Left hindlimb (tissue), 1 donor: ENCODE data around the gene PROSER3.
"Not testable (repeated sequence)": the region's sequence is repeated elsewhere in the genome, so short reads cannot be mapped to it uniquely, and the experiment has no call there.

Experiments used
- DNase-seq: peaks from one replicate; pipeline ENCODE4 v3.0.0-alpha.2; 2018

PROSER3 gene

DNA sequence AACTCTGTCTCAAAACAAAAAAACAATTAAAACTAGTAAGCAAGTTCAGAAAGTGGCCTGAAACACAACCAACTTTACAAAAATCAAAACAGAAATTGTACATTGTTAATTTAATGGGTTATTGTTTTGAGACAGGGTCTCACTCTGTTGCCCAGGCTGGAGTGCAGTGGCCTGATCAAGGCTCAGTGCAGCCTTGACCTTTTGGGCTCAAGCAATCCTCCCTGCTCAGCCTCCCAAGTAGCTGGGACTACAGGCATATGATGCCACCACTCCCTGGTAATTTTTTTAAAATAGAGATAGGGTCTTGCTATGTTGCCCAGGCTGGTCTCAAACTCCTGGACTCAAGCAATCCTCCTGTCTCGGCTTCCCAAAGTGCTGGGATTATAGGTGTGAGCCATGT, 37.6 kb downstream of the PROSER3 start:
- not testable (repeated sequence) for DNase-seq

GRCh38 chr19:35796645-35797542, 38.9 kb downstream of the PROSER3 start:
- DNase-seq = no peak

DNA sequence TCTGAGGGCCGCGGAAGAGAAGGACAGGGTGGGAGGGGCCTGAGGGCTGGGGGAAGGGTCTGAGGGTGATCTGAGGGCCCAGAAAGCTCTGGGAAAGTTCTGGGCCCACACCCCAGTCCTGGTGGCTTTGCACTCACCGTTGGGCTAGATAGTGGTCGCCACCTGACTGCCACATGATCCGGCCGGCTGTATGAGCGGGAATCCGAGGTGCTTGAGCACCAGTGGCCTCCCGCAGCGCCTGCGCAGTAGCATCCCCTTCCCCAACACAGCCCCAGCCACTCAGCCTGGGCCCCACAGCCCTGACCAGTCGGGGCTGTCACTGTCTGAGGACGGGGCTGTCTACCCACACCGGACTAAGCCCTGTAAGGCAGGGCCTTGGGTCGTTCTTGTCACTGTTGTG, 39.7 kb downstream of the PROSER3 start:
- no peak for DNase-seq

GRCh38 chr19:35801828-35802227, 43.9 kb downstream of the PROSER3 start:
- DNase-seq = no peak

DNA sequence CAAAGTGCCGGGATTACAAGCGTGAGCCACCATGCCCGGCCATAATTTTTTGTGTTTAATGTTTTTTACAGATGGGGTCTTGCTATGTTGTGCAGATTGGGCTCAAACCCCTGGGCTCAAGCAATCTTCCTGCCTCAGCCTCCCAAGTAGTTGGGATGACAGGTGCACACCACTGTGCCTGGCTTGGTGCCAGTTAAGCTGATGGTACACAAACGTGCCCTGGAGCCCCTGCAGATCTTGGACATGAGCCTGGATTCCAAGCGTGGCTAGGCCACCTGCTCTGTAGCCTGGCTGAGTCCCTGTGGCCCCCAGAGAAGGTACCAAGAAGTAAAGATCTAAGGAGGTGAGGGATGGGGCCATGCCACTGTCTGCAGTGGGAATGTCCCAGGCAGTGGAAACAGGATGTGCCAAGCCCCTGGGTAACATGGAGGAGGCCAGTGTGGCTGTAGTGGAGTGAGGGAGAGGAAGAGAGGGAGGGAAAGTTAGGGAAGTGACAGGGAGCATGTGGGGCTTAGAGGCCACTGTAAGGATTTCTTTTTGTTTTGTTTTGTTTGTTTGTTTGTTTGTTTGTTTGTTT, 47.6 kb downstream of the PROSER3 start:
- DNase-seq = no peak

GRCh38 chr19:35806597-35806996, 48.6 kb downstream of the PROSER3 start:
- no peak for DNase-seq

- DNase-seq = no peak
These were observed 49.7 kb downstream of the PROSER3 start for GRCh38 chr19:35807633-35808032.

GRCh38 chr19:35811317-35812219, 53.6 kb downstream of the PROSER3 start:
- no peak for DNase-seq

GRCh38 chr19:35812220-35813042, 54.5 kb downstream of the PROSER3 start, which contains the start of gene PRODH2:
Gene PRODH2, minus strand, starts transcription at chr19:35812845. Its CDS starts 40 bp downstream, at chr19:35812805.
- no peak for DNase-seq

DNA sequence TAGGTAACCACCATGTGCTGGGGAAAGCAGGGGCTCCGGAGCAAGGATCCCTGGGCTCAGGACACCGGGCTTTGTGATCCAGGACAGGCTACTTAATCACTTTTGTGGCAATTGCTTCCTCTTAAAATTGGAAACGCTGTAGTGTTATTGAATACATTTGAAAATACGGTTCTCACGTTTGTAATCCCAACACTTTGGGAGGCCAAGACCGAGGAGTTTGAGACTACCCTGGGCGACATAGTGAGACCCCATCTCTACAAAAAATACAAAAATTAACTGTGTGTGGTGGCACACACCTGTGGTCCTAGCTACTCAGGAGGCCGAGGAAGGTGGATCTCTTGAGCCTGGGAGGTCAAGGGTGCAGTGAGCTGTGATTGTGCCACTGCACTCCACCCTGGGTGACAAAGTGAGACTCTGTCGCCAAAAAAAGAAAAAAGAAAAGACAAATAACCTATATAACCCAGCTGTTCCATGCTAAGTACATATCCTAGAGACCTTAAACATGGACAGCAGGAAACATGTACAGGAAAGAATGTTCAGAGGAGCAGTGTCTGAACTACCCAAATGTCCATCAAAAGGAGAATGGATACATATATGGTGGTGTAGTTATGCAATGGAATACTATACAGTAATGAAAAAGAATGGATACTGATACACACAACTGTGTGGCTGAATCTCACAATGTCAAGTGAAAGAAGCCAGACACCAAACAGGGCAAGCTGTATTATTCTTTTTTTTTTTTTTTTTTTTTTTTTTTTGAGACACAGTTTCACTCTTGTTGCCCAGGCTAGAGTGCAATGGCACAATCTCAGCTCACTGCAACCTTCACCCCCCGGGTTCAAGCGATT, 55.3 kb downstream of the PROSER3 start:
- DNase-seq = no peak

DNA sequence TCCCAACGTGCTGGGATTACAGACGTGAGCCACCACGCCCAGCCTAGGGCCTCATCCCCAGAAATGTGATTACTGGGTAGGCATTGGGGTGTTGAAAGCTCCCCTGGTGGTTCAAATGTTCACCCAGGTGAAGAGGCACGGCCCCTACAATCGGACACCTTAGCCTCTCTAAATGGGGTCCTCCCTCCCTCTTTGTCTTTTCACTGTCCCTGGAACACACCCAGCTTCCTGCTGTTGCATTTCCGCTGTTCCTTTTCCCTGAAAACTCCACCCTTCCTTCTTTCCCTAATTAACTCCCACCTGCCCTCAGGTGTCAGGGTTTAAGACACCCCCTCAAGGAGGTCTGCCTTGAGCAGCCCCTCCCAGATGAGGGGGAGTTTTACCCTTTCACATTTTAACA, 58.3 kb downstream of the PROSER3 start:
- no peak for DNase-seq

DNA sequence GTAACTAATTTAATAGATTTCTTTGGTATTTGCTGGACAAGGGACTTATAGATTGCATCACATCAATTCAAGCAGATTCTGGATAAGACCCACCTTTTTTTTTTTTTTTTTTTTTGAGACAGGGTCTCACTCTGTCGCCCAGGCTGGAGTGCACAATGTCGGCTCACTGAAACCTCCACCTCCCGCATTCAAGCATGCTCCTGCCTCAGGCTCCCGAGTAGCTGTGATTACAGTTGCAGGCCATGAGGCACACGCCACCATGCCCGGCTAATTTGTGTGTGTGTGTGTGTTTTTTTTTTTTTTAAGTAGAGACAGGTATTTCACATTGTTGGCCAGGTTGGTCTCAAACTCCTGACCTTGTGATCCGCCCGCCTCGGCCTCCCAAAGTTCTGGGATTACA, 58.9 kb downstream of the PROSER3 start:
- no peak for DNase-seq

- DNase-seq = no peak
These were observed 60.5 kb downstream of the PROSER3 start for GRCh38 chr19:35818445-35818844.
